Activated CD4-positive, alpha-beta T cell treated with anti-CD3 and anti-CD28 coated beads, Interleukin-10, Interleukin-2, amounts not matched to agents 100 ng/mL and 50 ng/mL, durations not matched to agents 16 hours and 8 hours (primary cell): Measurements from ENCODE around the gene TTC28.

ENCODE experiments used
- DNase-seq: peaks from one replicate; pipeline ENCODE4 v3.0.0-alpha.2; 2020

TTC28 gene

GRCh38 chr22:28344918-28345703 is 334.5 kb downstream of the TTC28 start:
- no peak for DNase-seq

GRCh38 chr22:28341001-28341400 is 338.6 kb downstream of the TTC28 start:
- no peak for DNase-seq

- no peak for DNase-seq
These were observed 346.6 kb downstream of the TTC28 start for GRCh38 chr22:28333088-28333487.

- no peak for DNase-seq
These were observed 347.2 kb downstream of the TTC28 start for GRCh38 chr22:28332410-28332809.

- DNase-seq: no peak
These were observed 347.9 kb downstream of the TTC28 start for GRCh38 chr22:28331695-28332094.

GRCh38 chr22:28329186-28330073 is 350.2 kb downstream of the TTC28 start:
- DNase-seq: peak; percentile 34

- peak; percentile 56 for DNase-seq
These were observed 350.9 kb downstream of the TTC28 start for GRCh38 chr22:28328756-28329155.

- no peak for DNase-seq
These were observed 363.6 kb downstream of the TTC28 start for GRCh38 chr22:28316014-28316413.

GRCh38 chr22:28314959-28315358 is 364.7 kb downstream of the TTC28 start:
- DNase-seq: no peak

GRCh38 chr22:28310299-28310698 is 369.3 kb downstream of the TTC28 start:
- DNase-seq: no peak

GRCh38 chr22:28299753-28300152 is 379.9 kb downstream of the TTC28 start:
- peak; percentile 11 for DNase-seq

GRCh38 chr22:28299309-28299708 is 380.3 kb downstream of the TTC28 start:
- no peak for DNase-seq

- DNase-seq: peak; percentile 21
These were observed 382.1 kb downstream of the TTC28 start for GRCh38 chr22:28297504-28297903.

GRCh38 chr22:28296452-28296851 is 383.2 kb downstream of the TTC28 start:
- DNase-seq: no peak

GRCh38 chr22:28283068-28283654 is 396.5 kb downstream of the TTC28 start:
- DNase-seq: no peak

- no peak for DNase-seq
These were observed 397.1 kb downstream of the TTC28 start for GRCh38 chr22:28282405-28283067.

- DNase-seq: no peak
These were observed 399.8 kb downstream of the TTC28 start for GRCh38 chr22:28279888-28280287.

- no peak for DNase-seq
These were observed 410.4 kb downstream of the TTC28 start for GRCh38 chr22:28269277-28269676.

GRCh38 chr22:28268850-28269249 is 410.8 kb downstream of the TTC28 start:
- no peak for DNase-seq

- DNase-seq: no peak
These were observed 411.5 kb downstream of the TTC28 start for GRCh38 chr22:28268171-28268570.

GRCh38 chr22:28260619-28261018 is 419.0 kb downstream of the TTC28 start:
- DNase-seq: no peak

GRCh38 chr22:28259774-28260312 is 419.8 kb downstream of the TTC28 start:
- no peak for DNase-seq

- no peak for DNase-seq
These were observed 425.2 kb downstream of the TTC28 start for GRCh38 chr22:28254396-28254795.
